Duodenal mucosa (tissue), 2 donors: ENCODE data around the gene FGFR2.

Experiments
- H3K27ac ChIP-seq: one replicate; pipeline ENCODE4 v1.7.0; 2013; ENCODE audit warnings: low read depth, low read length
- H3K27me3 ChIP-seq, 2 donors: one replicate each; pipeline ENCODE4 v1.7.0; 2013; ENCODE audit warnings: low read length in 2 of 2, control low read depth in 1 of 2; ENCODE audit not compliant: insufficient read depth in 2 of 2, control insufficient read depth in 1 of 2
- H3K36me3 ChIP-seq, 2 donors: one replicate each; pipeline ENCODE4 v1.7.0; 2013; ENCODE audit warnings: low read length in 2 of 2, control low read depth in 1 of 2; ENCODE audit not compliant: insufficient read depth in 2 of 2, control insufficient read depth in 1 of 2
- H3K4me1 ChIP-seq, 2 donors: one replicate each; pipeline ENCODE4 v1.7.0; 2013; ENCODE audit warnings: low read length in 2 of 2, control low read depth in 1 of 2; ENCODE audit not compliant: insufficient read depth in 2 of 2, control insufficient read depth in 1 of 2
- H3K4me3 ChIP-seq, 2 donors: one replicate each; pipeline ENCODE4 v1.7.0; 2013; ENCODE audit warnings: low read length in 2 of 2, low read depth in 1 of 2
- H3K9ac ChIP-seq, 2 donors: one replicate each; pipeline ENCODE4 v1.7.0; 2013; ENCODE audit warnings: low read length in 2 of 2, low read depth in 1 of 2
- H3K9me3 ChIP-seq, 2 donors: one replicate each; pipeline ENCODE4 v1.7.0; 2013; ENCODE audit warnings: low read length in 2 of 2, control low read depth in 1 of 2; ENCODE audit not compliant: control insufficient read depth in 1 of 2

FGFR2 gene

GRCh38 chr10:121598263-121599249 lies at the start of gene FGFR2:
FGFR2 (minus strand) TSS chr10:121598444; CDS start chr10:121593817, 4,627 bp downstream.
- Histone ChIP-seq H3K36me3 (no peaks in the 10 kb centered on the region), H3K27me3 (peaks cover 4 to 18% of the 10 kb centered on the region in 2 donors), H3K27ac (peak within 1 kb of the TSS; percentile 62), H3K9me3 (no peaks in the 10 kb centered on the region), H3K4me3 (peak within 1 kb of the TSS; percentile 55 to 77), H3K4me1 (peaks cover 5 to 11% of the 10 kb centered on the region in 2 donors), H3K9ac (peak within 1 kb of the TSS; percentile 38 to 54)

GRCh38 chr10:121647401-121647800 lies 49.2 kb upstream of the FGFR2 start:
- Histone ChIP-seq H3K9me3 (no peaks in the 10 kb centered on the region), H3K4me1 (no peaks in the 10 kb centered on the region), H3K27me3 (no peaks in the 10 kb centered on the region), H3K27ac (no peak overlapping the region), H3K36me3 (no peaks in the 10 kb centered on the region), H3K9ac (no peak overlapping the region), H3K4me3 (no peak overlapping the region)

GRCh38 chr10:121645696-121646095 lies 47.5 kb upstream of the FGFR2 start:
- H3K27me3 ChIP-seq = no peaks in the 10 kb centered on the region
- H3K4me3 ChIP-seq = no peak overlapping the region
- no peaks in the 10 kb centered on the region for H3K36me3 ChIP-seq
- no peak overlapping the region for H3K9ac ChIP-seq
- no peak overlapping the region for H3K27ac ChIP-seq
- H3K4me1 ChIP-seq = no peaks in the 10 kb centered on the region
- no peaks in the 10 kb centered on the region for H3K9me3 ChIP-seq

GRCh38 chr10:121644501-121644900 lies 46.3 kb upstream of the FGFR2 start:
- Histone ChIP-seq H3K27me3 (no peaks in the 10 kb centered on the region), H3K4me3 (no peak overlapping the region), H3K9me3 (no peaks in the 10 kb centered on the region), H3K4me1 (no peaks in the 10 kb centered on the region), H3K36me3 (no peaks in the 10 kb centered on the region), H3K27ac (no peak overlapping the region), H3K9ac (no peak overlapping the region)

- H3K36me3 ChIP-seq = no peaks in the 10 kb centered on the region
- H3K27ac ChIP-seq = no peak overlapping the region
- H3K9me3 ChIP-seq = no peaks in the 10 kb centered on the region
- no peaks in the 10 kb centered on the region for H3K4me1 ChIP-seq
- H3K9ac ChIP-seq = no peak overlapping the region
- no peak overlapping the region for H3K4me3 ChIP-seq
- H3K27me3 ChIP-seq = no peaks in the 10 kb centered on the region
These were observed 42.0 kb upstream of the FGFR2 start for GRCh38 chr10:121640266-121640665.

- Histone ChIP-seq H3K27me3 (no peaks in the 10 kb centered on the region), H3K9ac (no peak overlapping the region), H3K36me3 (no peaks in the 10 kb centered on the region), H3K4me3 (no peak overlapping the region), H3K27ac (no peak overlapping the region), H3K9me3 (no peaks in the 10 kb centered on the region), H3K4me1 (no peaks in the 10 kb centered on the region)
These were observed 41.2 kb upstream of the FGFR2 start for GRCh38 chr10:121639416-121639815.

GRCh38 chr10:121637437-121637836 lies 39.2 kb upstream of the FGFR2 start:
- no peak overlapping the region for H3K27ac ChIP-seq
- no peaks in the 10 kb centered on the region for H3K27me3 ChIP-seq
- no peaks in the 10 kb centered on the region for H3K36me3 ChIP-seq
- H3K4me3 ChIP-seq = no peak overlapping the region
- H3K9ac ChIP-seq = no peak overlapping the region
- no peaks in the 10 kb centered on the region for H3K4me1 ChIP-seq
- H3K9me3 ChIP-seq = no peaks in the 10 kb centered on the region

- Histone ChIP-seq H3K9me3 (no peaks in the 10 kb centered on the region), H3K27ac (no peak overlapping the region), H3K36me3 (no peaks in the 10 kb centered on the region), H3K27me3 (no peaks in the 10 kb centered on the region), H3K4me1 (no peaks in the 10 kb centered on the region), H3K9ac (no peak overlapping the region), H3K4me3 (no peak overlapping the region)
These were observed 34.8 kb upstream of the FGFR2 start for GRCh38 chr10:121633056-121633455.

GRCh38 chr10:121631365-121632029 lies 33.3 kb upstream of the FGFR2 start:
- Histone ChIP-seq H3K36me3 (no peaks in the 10 kb centered on the region), H3K4me1 (no peaks in the 10 kb centered on the region), H3K27ac (no peak overlapping the region), H3K27me3 (no peaks in the 10 kb centered on the region), H3K9me3 (no peaks in the 10 kb centered on the region), H3K9ac (no peak overlapping the region), H3K4me3 (no peak overlapping the region)

GRCh38 chr10:121628859-121629258 lies 30.6 kb upstream of the FGFR2 start:
- H3K9me3 ChIP-seq = no peaks in the 10 kb centered on the region
- no peaks in the 10 kb centered on the region for H3K27me3 ChIP-seq
- no peaks in the 10 kb centered on the region for H3K36me3 ChIP-seq
- no peak overlapping the region for H3K9ac ChIP-seq
- no peak overlapping the region for H3K4me3 ChIP-seq
- peak overlapping the region; percentile 0 for H3K27ac ChIP-seq
- peaks cover 2 to 6% of the 10 kb centered on the region in 2 donors for H3K4me1 ChIP-seq
